ENCODE data around the gene POFUT2.
A peak's percentile ranks its signal among the peaks of the same experiment; 100 is the strongest.

The POFUT2 gene

GRCh38 chr21:45224189-45224938 is 63.3 kb downstream of the POFUT2 start:
- no peaks in the 10 kb centered on the region for H3K27me3 ChIP-seq (ENCODE audit: insufficient read depth, low read depth, severe bottlenecking)
- H3K4me3 ChIP-seq (ENCODE audit: low read depth, low read length): no peak overlapping the region
- H3K27ac ChIP-seq: peak overlapping the region; percentile 20
- TF ChIP-seq, protein P1, sequence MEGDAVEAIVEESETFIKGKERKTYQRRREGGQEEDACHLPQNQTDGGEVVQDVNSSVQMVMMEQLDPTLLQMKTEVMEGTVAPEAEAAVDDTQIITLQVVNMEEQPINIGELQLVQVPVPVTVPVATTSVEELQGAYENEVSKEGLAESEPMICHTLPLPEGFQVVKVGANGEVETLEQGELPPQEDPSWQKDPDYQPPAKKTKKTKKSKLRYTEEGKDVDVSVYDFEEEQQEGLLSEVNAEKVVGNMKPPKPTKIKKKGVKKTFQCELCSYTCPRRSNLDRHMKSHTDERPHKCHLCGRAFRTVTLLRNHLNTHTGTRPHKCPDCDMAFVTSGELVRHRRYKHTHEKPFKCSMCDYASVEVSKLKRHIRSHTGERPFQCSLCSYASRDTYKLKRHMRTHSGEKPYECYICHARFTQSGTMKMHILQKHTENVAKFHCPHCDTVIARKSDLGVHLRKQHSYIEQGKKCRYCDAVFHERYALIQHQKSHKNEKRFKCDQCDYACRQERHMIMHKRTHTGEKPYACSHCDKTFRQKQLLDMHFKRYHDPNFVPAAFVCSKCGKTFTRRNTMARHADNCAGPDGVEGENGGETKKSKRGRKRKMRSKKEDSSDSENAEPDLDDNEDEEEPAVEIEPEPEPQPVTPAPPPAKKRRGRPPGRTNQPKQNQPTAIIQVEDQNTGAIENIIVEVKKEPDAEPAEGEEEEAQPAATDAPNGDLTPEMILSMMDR (IDR thresholded peaks at IDR 0.05; ENCODE audit: low read depth, low read length): no peak
- DNase-seq: no peak
- peaks cover 18% of the 10 kb centered on the region for H3K36me3 ChIP-seq
- no peaks in the 10 kb centered on the region for H3K9me3 ChIP-seq (ENCODE audit: severe bottlenecking)

DNA sequence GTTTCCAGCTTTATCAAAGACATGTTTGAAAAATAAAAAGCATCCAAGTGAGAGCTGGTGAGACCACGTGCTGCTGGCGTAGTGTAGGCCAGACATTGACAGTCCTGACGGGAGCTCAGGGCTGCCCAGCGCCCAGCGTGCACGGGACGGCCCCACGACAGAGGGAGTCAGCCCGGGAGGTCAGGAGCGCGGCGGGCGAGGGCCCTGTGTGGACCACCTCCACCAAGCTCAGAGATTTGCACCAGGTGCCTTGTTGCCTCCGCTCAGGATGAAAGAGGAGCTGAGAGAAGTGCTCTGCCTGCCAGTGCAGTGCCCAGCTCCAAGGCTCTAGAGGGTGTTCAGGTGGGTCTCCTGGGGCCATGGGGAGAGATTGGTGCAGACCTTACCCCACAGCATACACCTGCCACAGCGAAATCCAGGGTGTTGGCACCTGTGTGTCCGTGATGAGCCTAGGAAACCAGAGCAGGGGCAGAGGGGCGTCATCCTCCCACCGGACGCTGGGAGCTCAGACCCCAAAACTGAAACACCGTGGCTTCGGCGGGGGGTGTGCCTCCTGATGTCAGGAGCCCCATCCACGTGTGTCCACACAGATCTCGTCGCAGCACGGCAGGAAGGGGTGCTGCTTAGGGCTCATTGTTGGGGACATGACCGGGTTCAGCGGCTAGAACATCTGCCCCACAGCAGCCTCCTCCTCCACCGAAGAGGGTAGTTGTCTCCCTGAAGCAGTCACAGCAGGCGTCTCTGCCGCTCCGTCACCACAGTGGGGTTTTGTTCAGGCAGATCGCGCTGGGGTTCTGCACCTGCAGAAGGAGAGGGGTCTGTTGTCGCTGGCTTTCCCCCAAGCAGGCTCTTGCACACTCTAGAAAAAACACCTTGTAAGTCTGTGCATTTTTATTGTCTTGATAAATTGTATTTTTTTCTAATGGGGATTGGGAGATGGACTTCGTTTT is 64.2 kb downstream of the POFUT2 start:
- Histone ChIP-seq H3K36me3 (peaks cover 18% of the 10 kb centered on the region), H3K4me3 (ENCODE audit: low read depth, low read length) (no peak overlapping the region), H3K27me3 (ENCODE audit: insufficient read depth, low read depth, severe bottlenecking) (no peaks in the 10 kb centered on the region), H3K27ac (no peak overlapping the region), H3K9me3 (ENCODE audit: severe bottlenecking) (no peaks in the 10 kb centered on the region)
- TF ChIP-seq, protein P1 (IDR thresholded peaks at IDR 0.05; ENCODE audit: low read depth, low read length): no peak
- no peak for DNase-seq

GRCh38 chr21:45222001-45222400 is 65.7 kb downstream of the POFUT2 start:
- H3K27me3 ChIP-seq (ENCODE audit: insufficient read depth, low read depth, severe bottlenecking): no peaks in the 10 kb centered on the region
- DNase-seq: no peak
- no peak overlapping the region for H3K27ac ChIP-seq
- H3K36me3 ChIP-seq: peaks cover 25% of the 10 kb centered on the region
- peaks cover 7% of the 10 kb centered on the region for H3K9me3 ChIP-seq (ENCODE audit: severe bottlenecking)
- TF ChIP-seq, protein P1 (IDR thresholded peaks at IDR 0.05; ENCODE audit: low read depth, low read length): no peak
- H3K4me3 ChIP-seq (ENCODE audit: low read depth, low read length): no peak overlapping the region

GRCh38 chr21:45220714-45221490 is 66.8 kb downstream of the POFUT2 start:
- Histone ChIP-seq H3K36me3 (peaks cover 25% of the 10 kb centered on the region), H3K27ac (peak overlapping the region; percentile 35), H3K27me3 (ENCODE audit: insufficient read depth, low read depth, severe bottlenecking) (no peaks in the 10 kb centered on the region)

DNA sequence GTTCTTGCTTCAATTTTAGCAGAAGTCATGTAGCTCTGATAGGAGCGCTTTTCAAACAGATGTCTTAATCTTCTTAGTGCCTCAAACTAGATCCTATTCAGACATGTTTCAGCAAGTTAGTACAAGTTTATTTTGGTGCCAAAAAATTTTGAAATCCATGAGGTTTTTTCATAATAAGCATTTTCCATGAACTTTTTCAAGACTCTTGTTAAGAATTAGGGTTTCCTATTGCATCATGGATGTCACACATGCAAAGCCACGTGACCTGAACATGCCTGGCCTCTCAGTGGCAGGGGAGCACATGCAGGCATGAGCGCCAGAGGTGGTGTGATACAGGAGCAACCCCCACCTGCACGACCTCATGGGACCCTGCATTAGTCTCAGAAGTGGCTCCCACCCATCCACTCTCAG is 67.6 kb downstream of the POFUT2 start:
- TF ChIP-seq, protein P1 (IDR thresholded peaks at IDR 0.05; ENCODE audit: low read depth, low read length): no peak
- H3K36me3 ChIP-seq: peaks cover 29% of the 10 kb centered on the region

More at GRCh38 chr21:45220714-45221490, 66.8 kb downstream of the POFUT2 start:
- H3K4me3 ChIP-seq (ENCODE audit: low read depth, low read length): no peak overlapping the region
- TF ChIP-seq, protein P1 (IDR thresholded peaks at IDR 0.05; ENCODE audit: low read depth, low read length): no peak
- DNase-seq: no peak
- H3K9me3 ChIP-seq (ENCODE audit: severe bottlenecking): peaks cover 12% of the 10 kb centered on the region

More for the DNA sequence above, 67.6 kb downstream of the POFUT2 start:
- DNase-seq: no peak
- Histone ChIP-seq H3K9me3 (ENCODE audit: severe bottlenecking) (peaks cover 12% of the 10 kb centered on the region), H3K27ac (peak overlapping the region; percentile 35), H3K4me3 (ENCODE audit: low read depth, low read length) (no peak overlapping the region), H3K27me3 (ENCODE audit: insufficient read depth, low read depth, severe bottlenecking) (no peaks in the 10 kb centered on the region)

Data from WERI-Rb-1 (cell line).